Natural killer cell treated with Interleukin-12 subunit alpha and Interleukin-12 subunit beta and Interleukin-15 and Interleukin-18, amount 100 ng/mL, for 72 hours (primary cell): ENCODE measurements around the gene KLHL7. TPM values are rescaled to one million over a fixed set of nuclear protein-coding genes. Genes with fewer than 3 reads are reported as not detected.

ENCODE experiments used
- ATAC-seq, 2 donors: fragments of 150-1000 bp; cut with Tn5 transposase in 1 of 2; sonication (Bioruptor Pico), chemical (Tn5 transposase) in 1 of 2; 2 replicates each; pipeline ENCODE4 v1.10.0; 2021
- DNase-seq: peaks from one replicate; pipeline ENCODE4 v3.0.0; 2022; ENCODE audit warnings: low spot score
- H3K27ac Mint-ChIP-seq, 2 donors: 1 replicate in 1 of 2; 2 replicates in 1 of 2; pipeline ENCODE4 v1.8.0; 2022; ENCODE audit warnings: mixed read lengths in 2 of 2, mild to moderate bottlenecking in 1 of 2, moderate library complexity in 1 of 2
- H3K27me3 Mint-ChIP-seq, 2 donors: 1 replicate in 1 of 2; 2 replicates in 1 of 2; pipeline ENCODE4 v1.8.0; 2022; ENCODE audit warnings: mixed read lengths in 2 of 2
- H3K36me3 Mint-ChIP-seq: one replicate; pipeline ENCODE4 v1.8.0; 2022; ENCODE audit warnings: mixed read lengths
- H3K4me1 Mint-ChIP-seq, 2 donors: 1 replicate in 1 of 2; 2 replicates in 1 of 2; pipeline ENCODE4 v1.8.0; 2022; ENCODE audit warnings: low read depth in 2 of 2, mixed read lengths in 2 of 2, mild to moderate bottlenecking in 1 of 2
- H3K4me3 Mint-ChIP-seq: one replicate; pipeline ENCODE4 v1.8.0; 2022; ENCODE audit warnings: mixed read lengths
- H3K9me3 Mint-ChIP-seq: 2 replicates; pipeline ENCODE4 v1.8.0; 2022; ENCODE audit warnings: mixed read lengths
- total RNA-seq, 2 donors: library from RNA; stranded (reverse); gene quantifications; one replicate each; pipeline ENCODE4 v1.2.3, GENCODE V29; 2022

KLHL7 gene
- total RNA-seq, 2 donors from 2014 or later: 19.5 to 20.1 TPM

DNA sequence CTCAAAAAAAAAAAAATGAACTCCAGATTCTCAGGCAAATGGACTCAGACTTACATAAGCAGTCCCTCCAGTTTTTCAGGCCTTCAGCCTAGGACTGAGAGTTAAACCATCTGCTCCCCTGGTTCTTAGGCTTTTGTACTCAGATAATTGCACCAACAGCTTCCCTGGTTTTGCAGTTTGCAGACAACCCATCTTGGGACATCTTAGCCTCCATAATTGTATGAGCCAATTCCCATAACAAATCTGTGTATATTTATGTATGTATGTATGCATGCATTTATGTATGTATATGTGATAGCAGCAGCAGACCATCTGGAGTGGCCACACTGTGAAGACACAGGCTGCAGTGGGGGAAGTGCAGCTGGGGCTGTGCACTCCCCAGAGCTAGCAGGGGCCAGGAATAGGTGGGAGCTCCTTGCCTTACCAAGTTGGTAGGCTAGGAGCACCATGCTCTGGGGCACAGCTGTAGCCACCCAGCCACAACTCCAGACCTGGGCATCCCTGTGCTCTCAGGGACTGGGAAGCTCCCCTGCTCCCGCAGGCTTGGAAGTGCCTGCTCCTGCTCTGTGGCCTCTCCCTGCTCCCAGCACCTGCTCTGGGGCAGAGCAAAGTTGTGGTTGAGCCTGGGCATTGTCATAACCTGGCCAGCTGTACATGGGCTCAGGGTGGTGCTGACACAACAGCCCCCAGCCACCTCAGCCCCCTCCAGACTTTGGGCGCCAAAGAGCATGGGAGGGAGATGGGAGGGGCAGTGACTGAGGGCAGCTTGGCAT, 8.9 kb upstream of the KLHL7 start:
- ATAC-seq (peak; percentile 24 to 53), DNase-seq (no peak)
- peaks cover 4% of the 10 kb centered on the region for H3K36me3 Mint-ChIP-seq
- no peaks in the 10 kb centered on the region for H3K9me3 Mint-ChIP-seq
- no peak overlapping the region for H3K27ac Mint-ChIP-seq
- peaks cover 3 to 21% of the 10 kb centered on the region in 2 donors for H3K27me3 Mint-ChIP-seq
- no peak overlapping the region for H3K4me3 Mint-ChIP-seq
- H3K4me1 Mint-ChIP-seq: no peaks in the 10 kb centered on the region

DNA sequence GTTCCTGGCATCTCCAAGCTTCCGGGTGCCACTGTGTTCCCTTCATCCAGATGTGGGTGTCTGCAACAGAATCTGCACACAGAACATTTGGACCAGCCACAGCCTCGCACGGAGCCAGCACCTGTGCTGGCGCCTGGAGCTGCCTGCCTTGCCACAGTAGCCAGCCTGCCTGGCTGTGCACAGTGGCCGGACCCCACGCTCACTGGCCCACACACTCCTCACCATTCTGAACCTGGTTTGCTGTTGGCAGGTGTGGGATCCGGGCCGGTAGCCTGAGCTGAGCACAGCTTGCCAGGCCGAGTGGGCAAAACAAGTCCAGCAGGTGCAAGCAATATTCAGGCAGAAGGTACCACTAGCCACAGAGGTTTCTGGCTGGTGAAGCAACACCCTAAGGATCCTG, 7.6 kb upstream of the KLHL7 start:
- no peak overlapping the region for H3K4me3 Mint-ChIP-seq
- no peak overlapping the region for H3K27ac Mint-ChIP-seq
- DNase-seq (no peak), ATAC-seq (no peak)
- no peaks in the 10 kb centered on the region for H3K4me1 Mint-ChIP-seq
- H3K9me3 Mint-ChIP-seq: no peaks in the 10 kb centered on the region
- peaks cover 4% of the 10 kb centered on the region for H3K36me3 Mint-ChIP-seq
- peaks cover 2 to 17% of the 10 kb centered on the region in 2 donors for H3K27me3 Mint-ChIP-seq

DNA sequence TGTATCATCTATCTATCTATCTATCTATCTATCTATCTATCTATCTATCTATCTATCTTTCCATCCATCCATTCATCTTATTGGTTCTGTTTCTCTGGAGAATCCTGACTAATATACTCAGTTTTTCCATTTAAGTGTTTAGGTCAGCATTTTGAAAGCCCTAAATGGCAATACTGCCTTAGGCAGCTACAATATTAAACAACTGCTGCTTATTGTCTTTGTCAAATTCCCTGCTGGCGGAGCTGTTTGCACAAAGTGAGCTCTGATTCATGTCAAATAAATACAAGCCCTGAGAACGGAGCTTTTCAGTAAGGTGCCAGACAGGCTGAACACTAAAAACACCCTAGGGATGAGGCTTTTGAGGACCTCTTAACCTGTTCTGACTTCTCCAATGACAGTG, 7.1 kb upstream of the KLHL7 start:
- H3K9me3 Mint-ChIP-seq: no peaks in the 10 kb centered on the region
- no peak overlapping the region for H3K4me3 Mint-ChIP-seq
- no peak overlapping the region for H3K27ac Mint-ChIP-seq
- peaks cover 4% of the 10 kb centered on the region for H3K36me3 Mint-ChIP-seq
- peaks cover 0 to 17% of the 10 kb centered on the region in 2 donors for H3K27me3 Mint-ChIP-seq
- no peaks in the 10 kb centered on the region for H3K4me1 Mint-ChIP-seq
- ATAC-seq: no peak
- DNase-seq: no peak

DNA sequence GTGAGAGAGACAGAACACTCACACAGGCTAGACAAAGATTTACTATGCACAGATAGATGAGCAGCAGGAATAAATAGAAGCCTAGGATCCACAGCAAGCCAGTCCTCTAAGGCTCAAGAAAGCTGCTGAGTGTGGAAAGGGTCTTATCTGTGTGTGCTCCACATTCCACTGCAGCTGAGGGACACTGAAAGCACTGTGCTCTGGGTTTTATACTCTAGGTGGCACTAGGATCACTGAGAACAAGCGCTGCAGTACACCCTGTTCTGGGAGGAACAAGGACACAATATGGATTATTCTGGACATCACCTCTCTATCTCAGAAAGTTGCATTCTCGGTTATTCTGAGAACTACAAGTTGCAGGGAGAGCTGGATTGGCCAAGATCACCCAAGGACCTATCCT, 4.9 kb upstream of the KLHL7 start:
- no peak for DNase-seq
- peaks cover 0 to 3% of the 10 kb centered on the region in 2 donors for H3K4me1 Mint-ChIP-seq
- no peak overlapping the region for H3K27ac Mint-ChIP-seq
- no peak overlapping the region for H3K4me3 Mint-ChIP-seq
- H3K27me3 Mint-ChIP-seq: peaks cover 0 to 10% of the 10 kb centered on the region in 2 donors
- no peak for ATAC-seq
- no peaks in the 10 kb centered on the region for H3K9me3 Mint-ChIP-seq
- H3K36me3 Mint-ChIP-seq: peaks cover 2% of the 10 kb centered on the region

- Mint-ChIP-seq H3K27ac (peak overlapping the region; percentile 96 to 97), H3K4me3 (peak overlapping the region; percentile 99), H3K36me3 (no peaks in the 10 kb centered on the region), H3K27me3 (peaks cover 0 to 4% of the 10 kb centered on the region in 2 donors), H3K4me1 (peaks cover 26 to 28% of the 10 kb centered on the region in 2 donors), H3K9me3 (no peaks in the 10 kb centered on the region)
- ATAC-seq: peak; percentile 2 to 30
- DNase-seq: no peak
These were observed 420 bp upstream of the KLHL7 start for GRCh38 chr7:23105086-23105643.

GRCh38 chr7:23106057-23106822, 655 bp downstream of the KLHL7 start:
- ATAC-seq: peak; percentile 61 to 66
- DNase-seq: peak; percentile 68
- Mint-ChIP-seq H3K9me3 (no peaks in the 10 kb centered on the region), H3K27me3 (no peaks in the 10 kb centered on the region), H3K4me3 (peak overlapping the region; percentile 99), H3K27ac (peak overlapping the region; percentile 96 to 97), H3K4me1 (peaks cover 32 to 35% of the 10 kb centered on the region in 2 donors), H3K36me3 (no peaks in the 10 kb centered on the region)

DNA sequence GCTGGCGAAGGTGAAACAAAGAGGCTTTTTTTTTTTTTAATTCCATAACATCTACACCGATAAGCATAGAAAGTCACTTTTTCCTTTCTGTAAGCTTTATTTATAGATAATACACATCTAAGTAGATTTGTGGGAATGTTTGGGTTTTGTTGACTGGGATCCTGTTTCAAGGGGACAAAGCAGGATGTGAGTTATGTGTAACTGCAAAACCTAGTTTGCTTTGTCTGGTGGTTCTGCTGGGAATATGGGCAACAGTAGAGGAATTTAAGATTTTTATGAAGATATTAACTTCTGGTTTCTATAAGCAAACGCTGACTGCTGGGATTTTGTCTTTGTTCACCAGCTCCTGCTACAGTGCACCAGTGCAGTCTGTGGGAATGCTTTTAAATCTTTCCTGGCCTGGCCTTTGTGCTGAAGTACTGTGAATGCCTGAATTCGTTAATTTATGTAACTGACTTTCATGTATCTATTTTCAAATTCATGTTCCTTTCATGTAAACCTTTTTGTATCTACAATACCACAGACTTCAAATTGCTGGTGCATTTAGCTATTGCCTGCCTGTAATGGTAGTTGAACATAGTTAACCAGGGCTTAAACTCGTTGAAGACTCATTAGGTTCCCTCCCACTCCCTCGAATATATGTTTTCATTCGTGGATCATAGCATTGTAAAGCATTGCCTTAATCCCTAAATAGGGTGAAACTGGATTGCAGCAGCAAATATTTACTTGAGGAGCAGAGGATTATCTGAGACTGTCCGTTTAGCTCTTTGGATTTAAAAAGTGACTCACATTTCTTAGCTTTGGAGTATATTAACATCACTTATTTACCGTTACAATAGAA, 1.5 kb downstream of the KLHL7 start:
- no peak for ATAC-seq
- DNase-seq: no peak
- H3K4me3 Mint-ChIP-seq: peak overlapping the region; percentile 99
- H3K36me3 Mint-ChIP-seq: no peaks in the 10 kb centered on the region
- H3K9me3 Mint-ChIP-seq: no peaks in the 10 kb centered on the region
- peak overlapping the region; percentile 96 to 97 for H3K27ac Mint-ChIP-seq
- no peaks in the 10 kb centered on the region for H3K27me3 Mint-ChIP-seq
- peaks cover 33 to 35% of the 10 kb centered on the region in 2 donors for H3K4me1 Mint-ChIP-seq

DNA sequence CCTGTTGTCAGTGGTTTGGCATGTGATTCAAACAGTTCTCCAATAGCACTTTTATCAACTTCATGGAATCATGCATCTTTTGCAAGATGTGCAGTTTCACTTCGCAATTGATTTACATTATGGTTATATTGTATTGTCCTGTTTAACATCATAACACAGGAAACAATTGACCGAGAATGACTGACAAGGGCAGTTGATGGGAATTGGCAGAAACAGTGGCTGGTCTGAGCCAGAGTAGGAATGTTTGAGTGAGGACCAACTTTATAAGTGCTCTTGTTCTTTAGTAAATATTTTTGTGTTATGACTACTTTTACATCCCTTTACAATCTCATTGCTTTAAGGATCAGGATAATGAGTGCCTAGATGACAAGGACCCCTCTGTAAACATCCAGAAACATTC, 2.2 kb downstream of the KLHL7 start:
- Mint-ChIP-seq H3K36me3 (no peaks in the 10 kb centered on the region), H3K27me3 (no peaks in the 10 kb centered on the region), H3K4me1 (peaks cover 35% of the 10 kb centered on the region in 2 donors), H3K27ac (no peak overlapping the region), H3K4me3 (peak overlapping the region; percentile 99), H3K9me3 (no peaks in the 10 kb centered on the region)
- DNase-seq: no peak
- ATAC-seq: no peak

- no peak overlapping the region for H3K4me3 Mint-ChIP-seq
- H3K36me3 Mint-ChIP-seq: no peaks in the 10 kb centered on the region
- H3K27me3 Mint-ChIP-seq: no peaks in the 10 kb centered on the region
- no peak overlapping the region for H3K27ac Mint-ChIP-seq
- H3K9me3 Mint-ChIP-seq: no peaks in the 10 kb centered on the region
- peaks cover 35% of the 10 kb centered on the region in 2 donors for H3K4me1 Mint-ChIP-seq
- no peak for DNase-seq
- no peak for ATAC-seq
These were observed 3.4 kb downstream of the KLHL7 start for GRCh38 chr7:23108995-23109394.

- ATAC-seq (no peak), DNase-seq (no peak)
- H3K4me1 Mint-ChIP-seq: peaks cover 35% of the 10 kb centered on the region in 2 donors
- H3K36me3 Mint-ChIP-seq: no peaks in the 10 kb centered on the region
- H3K4me3 Mint-ChIP-seq: no peak overlapping the region
- H3K9me3 Mint-ChIP-seq: no peaks in the 10 kb centered on the region
- H3K27ac Mint-ChIP-seq: no peak overlapping the region
- H3K27me3 Mint-ChIP-seq: no peaks in the 10 kb centered on the region
These were observed 3.9 kb downstream of the KLHL7 start for GRCh38 chr7:23109470-23109869.

DNA sequence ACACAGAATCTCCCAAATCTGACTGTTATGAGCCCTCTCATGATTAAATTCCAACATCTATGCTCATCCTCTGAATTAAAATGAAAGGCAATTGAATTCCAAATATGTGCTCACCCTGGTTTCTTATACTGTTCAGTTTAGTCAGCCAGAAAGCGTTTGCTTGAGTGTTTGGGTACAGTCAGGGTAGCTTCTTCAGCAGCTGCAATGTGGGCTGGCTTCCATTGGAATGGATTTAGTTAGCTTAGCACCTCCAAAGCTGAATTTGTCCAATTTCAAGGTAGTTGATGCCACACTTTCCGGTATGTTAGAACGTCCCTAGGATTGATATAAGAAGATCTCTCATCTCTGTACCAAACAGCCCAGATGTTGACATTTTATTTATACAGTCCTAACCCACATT, 9.3 kb downstream of the KLHL7 start:
- no peak for DNase-seq
- no peak for ATAC-seq
- Mint-ChIP-seq H3K4me3 (no peak overlapping the region), H3K9me3 (no peaks in the 10 kb centered on the region), H3K36me3 (no peaks in the 10 kb centered on the region), H3K4me1 (peaks cover 10 to 19% of the 10 kb centered on the region in 2 donors), H3K27ac (no peak overlapping the region), H3K27me3 (no peaks in the 10 kb centered on the region)

DNA sequence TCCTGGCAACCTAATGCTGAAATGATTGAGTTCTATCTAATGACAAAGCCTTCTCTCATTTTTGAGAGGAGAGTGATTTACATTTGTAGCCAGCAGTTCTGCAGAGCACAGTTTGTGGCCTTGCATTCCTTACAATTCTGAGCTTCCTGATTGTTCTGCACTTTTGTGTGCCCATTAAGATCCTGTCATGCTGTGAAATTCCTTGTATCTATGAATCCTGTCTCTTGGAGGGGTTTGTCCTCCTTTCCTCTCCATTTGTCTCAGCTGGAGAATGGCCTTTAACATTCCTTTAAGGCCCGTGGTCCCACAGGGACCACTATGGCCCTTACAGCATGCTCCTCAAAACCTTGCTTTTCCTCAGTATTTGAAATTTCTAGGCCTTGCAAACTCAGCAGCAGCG, 10.4 kb downstream of the KLHL7 start:
- Mint-ChIP-seq H3K27ac (no peak overlapping the region), H3K9me3 (no peaks in the 10 kb centered on the region), H3K27me3 (no peaks in the 10 kb centered on the region), H3K4me3 (no peak overlapping the region), H3K4me1 (peaks cover 3 to 15% of the 10 kb centered on the region in 2 donors), H3K36me3 (no peaks in the 10 kb centered on the region)
- ATAC-seq: no peak
- DNase-seq: no peak

DNA sequence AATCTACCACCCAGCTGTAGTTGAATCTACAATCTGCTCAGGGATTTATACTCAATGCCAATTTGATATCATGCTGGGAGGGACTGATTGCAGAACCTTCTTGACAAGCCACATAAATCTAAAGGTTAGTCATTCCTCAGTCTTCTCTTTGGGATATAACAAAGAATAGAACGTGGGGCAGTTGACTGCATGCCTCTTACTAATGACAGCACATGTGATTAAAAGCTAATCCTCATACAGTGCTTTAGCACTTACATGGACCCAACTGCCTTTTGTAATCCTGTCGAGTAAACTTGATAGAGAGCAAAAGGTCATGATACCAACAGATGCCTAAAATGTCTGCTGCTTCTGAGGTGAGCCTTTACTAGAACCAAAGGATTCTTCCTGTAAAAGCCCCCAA, 12.3 kb downstream of the KLHL7 start:
- peaks cover 0 to 16% of the 10 kb centered on the region in 2 donors for H3K4me1 Mint-ChIP-seq
- H3K36me3 Mint-ChIP-seq: no peaks in the 10 kb centered on the region
- H3K4me3 Mint-ChIP-seq: no peak overlapping the region
- H3K27ac Mint-ChIP-seq: no peak overlapping the region
- no peaks in the 10 kb centered on the region for H3K27me3 Mint-ChIP-seq
- no peaks in the 10 kb centered on the region for H3K9me3 Mint-ChIP-seq
- DNase-seq: no peak
- ATAC-seq: no peak
